HG03045 (cell line): ENCODE results near the gene THAP4.
"Not testable (repeated sequence)": the region's sequence is repeated elsewhere in the genome, so short reads cannot be mapped to it uniquely, and the experiment has no call there.

Experiments
- ATAC-seq: cut with Tn5 transposase; IDR thresholded peaks from one replicate; pipeline ENCODE4 v1.9.1; 2021; ENCODE audit warnings: mild to moderate bottlenecking, moderate library complexity; ENCODE audit not compliant: unreplicated experiment

The THAP4 gene

GRCh38 chr2:241567266-241567665, 69.7 kb downstream of the THAP4 start:
- not testable (repeated sequence) for ATAC-seq

GRCh38 chr2:241566468-241566867, 70.5 kb downstream of the THAP4 start:
- no peak for ATAC-seq

- not testable (repeated sequence) for ATAC-seq
Measured at GRCh38 chr2:241566021-241566420, 70.9 kb downstream of the THAP4 start.

GRCh38 chr2:241565411-241565810, 71.5 kb downstream of the THAP4 start:
- no peak for ATAC-seq

- no peak for ATAC-seq
Measured at GRCh38 chr2:241564596-241565410, 72.2 kb downstream of the THAP4 start.

GRCh38 chr2:241563981-241564595, 72.9 kb downstream of the THAP4 start:
- no peak for ATAC-seq

- ATAC-seq: no peak
Measured at GRCh38 chr2:241563571-241563980, 73.4 kb downstream of the THAP4 start.

- no peak for ATAC-seq
Measured at GRCh38 chr2:241563031-241563507, 73.9 kb downstream of the THAP4 start.

- no peak for ATAC-seq
Measured at GRCh38 chr2:241562269-241562891, 74.6 kb downstream of the THAP4 start.

GRCh38 chr2:241561832-241562231, 75.1 kb downstream of the THAP4 start:
- ATAC-seq: no peak

GRCh38 chr2:241560883-241561474, 76.0 kb downstream of the THAP4 start:
- ATAC-seq: no peak

- no peak for ATAC-seq
Measured at GRCh38 chr2:241560162-241560882, 76.6 kb downstream of the THAP4 start.

GRCh38 chr2:241559323-241560161, 77.4 kb downstream of the THAP4 start:
- no peak for ATAC-seq

GRCh38 chr2:241558532-241559322, 78.2 kb downstream of the THAP4 start, which contains the start of gene BOK:
TSS of gene BOK (plus strand) at chr2:241558745. CDS start at chr2:241559484, 739 bp downstream.
- no peak for ATAC-seq

GRCh38 chr2:241556746-241557145, 80.2 kb downstream of the THAP4 start:
- ATAC-seq: no peak

GRCh38 chr2:241555711-241556110, 81.2 kb downstream of the THAP4 start:
- ATAC-seq: no peak

GRCh38 chr2:241554610-241555322, 82.2 kb downstream of the THAP4 start:
- no peak for ATAC-seq

- ATAC-seq: no peak
Measured at GRCh38 chr2:241553981-241554380, 83.0 kb downstream of the THAP4 start.
